Measurements from ENCODE around the gene WAPL. TPM values are rescaled to one million over a fixed set of nuclear protein-coding genes. Genes with fewer than 3 reads are reported as not detected.

The WAPL gene
- total and polyA plus RNA-seq, 2 of the 4 experiments (the other 2 are of a cell fraction), result 11.5 to 31.7 TPM

DNA sequence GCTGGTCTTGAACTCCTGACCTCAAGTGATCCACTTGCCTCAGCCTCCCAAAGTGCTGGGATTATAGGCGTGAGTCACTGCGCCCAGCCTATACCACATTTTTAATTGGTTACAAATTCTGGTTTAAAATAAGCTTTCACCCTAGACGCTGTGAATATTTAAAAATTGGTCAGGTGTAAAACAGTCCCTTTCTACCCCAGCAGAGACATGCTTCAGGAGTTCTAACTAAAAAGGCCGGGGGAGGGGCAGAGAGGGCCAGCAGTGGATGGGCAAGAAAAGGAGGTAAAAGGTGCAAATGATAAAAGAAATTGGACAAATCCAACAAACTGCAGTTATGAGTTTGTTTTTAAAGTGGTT is 70.0 kb downstream of the WAPL start:
- dilution Hi-C loops (cut with HindIII; ENCODE audit: low sequenced_read_pairs, unreplicated experiment) (no loop called here), intact Hi-C loops (cut with micrococcal nuclease) (no loop called here), in situ Hi-C loops (cut with MboI; ENCODE audit: low sequenced_read_pairs) (no loop called here)
- Histone ChIP-seq H3K4ac (ENCODE audit: low read depth, low read length) (no peak overlapping the region), H3K36me3 (ENCODE audit: control insufficient read depth, insufficient read depth, low read length) (peaks cover 31% of the 10 kb centered on the region), H4K91ac (ENCODE audit: insufficient read depth, low read depth, low read length) (no peak overlapping the region), H3K23ac (ENCODE audit: low read depth, low read length) (no peak overlapping the region), H4K5ac (ENCODE audit: low read depth, low read length) (no peak overlapping the region), H3K9me3 (ENCODE audit: control insufficient read depth, insufficient read depth, low read length) (no peaks in the 10 kb centered on the region), H2BK20ac (ENCODE audit: low read depth, low read length) (no peak overlapping the region), H3K4me1 (ENCODE audit: control insufficient read depth, insufficient read depth, low read length) (peaks cover 5% of the 10 kb centered on the region), H3K9ac (ENCODE audit: low read depth, low read length) (no peak overlapping the region), H3K9me1 (ENCODE audit: insufficient read depth, low read length) (0 out of 2 replicates have a peak, but pooled peaks cover 3% of the 10 kb centered on the region), H3K4me3 (ENCODE audit: insufficient read depth, low read depth, low read length) (no peak overlapping the region), H3K18ac (ENCODE audit: low read depth, low read length) (no peak overlapping the region), H3K27me3 (ENCODE audit: control insufficient read depth, insufficient read depth, low read length) (no peaks in the 10 kb centered on the region), H3K79me1 (ENCODE audit: low read depth in 1 of 2, low read length in 2 of 2) (peaks cover 7 to 25% of the 10 kb centered on the region in 2 experiments; a peak in 3 of 4 replicates), H2BK120ac (ENCODE audit: low read depth, low read length) (no peak overlapping the region), H4K8ac (ENCODE audit: low read depth in 2 of 2, low read length in 2 of 2) (no peak overlapping the region), H3K27ac (ENCODE audit: insufficient read depth, low read length) (no peak overlapping the region), H3K14ac (replicated peaks; ENCODE audit: low read depth, low read length) (no peak overlapping the region), H4K20me1 (ENCODE audit: insufficient read depth, low read length) (no peaks in the 10 kb centered on the region; the same call in 1 of the 2 replicates), H2AFZ (replicated peaks; ENCODE audit: low read length, poor library complexity) (no peak overlapping the region), H3K4me2 (ENCODE audit: low read depth, low read length) (no peak overlapping the region), H2AK9ac (replicated peaks; ENCODE audit: low read depth, low read length, poor library complexity) (no peak overlapping the region), H3K56ac (ENCODE audit: extremely low read depth, insufficient read depth, low read length) (no peak overlapping the region), H2BK15ac (ENCODE audit: low read depth, low read length) (no peak overlapping the region), H2BK5ac (ENCODE audit: low read depth, low read length, poor library complexity, severe bottlenecking) (no peak overlapping the region), H2AK5ac (ENCODE audit: low read depth, low read length) (no peak overlapping the region)
- ChIA-PET POLR2A (ENCODE audit: unreplicated experiment) (no interaction called here), CTCF (interaction anchor here (1.0 kb wide), 1 partner anchor 9 kb away, joined by 3 read pairs; no protein-coding TSS in a partner anchor)
- TF ChIP-seq RAD21 (IDR thresholded peaks at IDR 0.05; ENCODE audit: low read length) (no peak), POLR2A (IDR thresholded peaks at IDR 0.05; ENCODE audit: low read depth, low read length) (no peak), BHLHE40 (IDR thresholded peaks at IDR 0.05; ENCODE audit: low read depth, low read length) (no peak), MAZ (IDR thresholded peaks at IDR 0.05; ENCODE audit: borderline replicate concordance, low read depth, low read length) (no peak), MXI1 (IDR thresholded peaks at IDR 0.05; ENCODE audit: borderline replicate concordance, low read depth, low read length) (no peak), CTCF (conservative IDR thresholded peaks at IDR 0.05; ENCODE audit: low read depth, low read length) (no peak)
- BruUV-seq (replicated peaks), result no TSS peak
- DNase-seq (no peak), ATAC-seq (ENCODE audit: low read depth) (no peak)
- no CpG with 5 or more reads among the region's 4 CpGs for WGBS, 2 experiments (ENCODE audit: extremely low coverage in 2 of 2, insufficient read length in 1 of 2)

Measured in IMR-90 (cell line).